OCI-LY1 (cell line): ENCODE measurements around the gene PGAM2.

Experiments used
- EZH2 ChIP-seq: fragments of 200-600 bp; sonication (generic), shearing (Covaris generic); IDR thresholded peaks from 2 replicates; pipeline ENCODE4 v1.8.0; 2017; ENCODE audit warnings: borderline replicate concordance, mixed run types, mild to moderate bottlenecking, antibody characterized with exemption, low read length, moderate library complexity, mixed read lengths
- TF ChIP-seq, protein P1 (sequence below): fragments of 200-600 bp; sonication (generic), shearing (Covaris generic); IDR thresholded peaks from 2 replicates; pipeline ENCODE4 v1.5.1; 2017; ENCODE audit warnings: mild to moderate bottlenecking, antibody characterized with exemption, low read length, moderate library complexity, mixed read lengths

DNA sequence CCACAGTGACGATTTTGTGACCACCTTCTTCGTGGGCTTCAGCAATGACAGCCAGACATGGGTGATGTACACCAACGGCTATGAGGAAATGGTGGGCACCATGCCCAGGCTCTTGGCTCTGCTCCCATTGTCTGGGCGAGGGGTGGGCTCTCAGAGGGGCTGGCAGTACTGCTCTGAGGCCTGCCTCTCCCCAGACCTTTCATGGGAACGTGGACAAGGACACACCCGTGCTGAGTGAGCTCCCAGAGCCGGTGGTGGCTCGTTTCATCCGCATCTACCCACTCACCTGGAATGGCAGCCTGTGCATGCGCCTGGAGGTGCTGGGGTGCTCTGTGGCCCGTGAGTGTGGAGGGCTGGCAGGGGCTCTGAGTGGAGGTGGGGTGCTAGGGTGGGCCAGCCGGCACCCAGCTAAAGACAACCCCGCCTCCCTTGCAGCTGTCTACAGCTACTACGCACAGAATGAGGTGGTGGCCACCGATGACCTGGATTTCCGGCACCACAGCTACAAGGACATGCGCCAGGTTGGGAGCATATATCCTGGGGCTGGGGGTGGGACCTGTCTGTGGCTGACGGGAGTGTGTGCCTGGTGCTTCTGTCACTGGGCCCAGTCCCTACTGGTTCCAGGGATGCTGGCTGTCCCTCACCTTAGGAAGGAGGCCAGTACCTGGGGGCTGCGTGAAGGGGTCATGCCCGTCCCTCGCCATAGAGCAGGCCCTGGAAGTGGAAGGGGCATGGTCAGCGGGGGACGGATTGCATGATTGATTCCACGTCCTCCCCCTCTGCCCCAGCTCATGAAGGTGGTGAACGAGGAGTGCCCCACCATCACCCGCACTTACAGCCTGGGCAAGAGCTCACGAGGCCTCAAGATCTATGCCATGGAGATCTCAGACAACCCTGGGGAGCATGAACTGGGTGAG, 45.6 kb upstream of the PGAM2 start:
- TF ChIP-seq, protein P1, sequence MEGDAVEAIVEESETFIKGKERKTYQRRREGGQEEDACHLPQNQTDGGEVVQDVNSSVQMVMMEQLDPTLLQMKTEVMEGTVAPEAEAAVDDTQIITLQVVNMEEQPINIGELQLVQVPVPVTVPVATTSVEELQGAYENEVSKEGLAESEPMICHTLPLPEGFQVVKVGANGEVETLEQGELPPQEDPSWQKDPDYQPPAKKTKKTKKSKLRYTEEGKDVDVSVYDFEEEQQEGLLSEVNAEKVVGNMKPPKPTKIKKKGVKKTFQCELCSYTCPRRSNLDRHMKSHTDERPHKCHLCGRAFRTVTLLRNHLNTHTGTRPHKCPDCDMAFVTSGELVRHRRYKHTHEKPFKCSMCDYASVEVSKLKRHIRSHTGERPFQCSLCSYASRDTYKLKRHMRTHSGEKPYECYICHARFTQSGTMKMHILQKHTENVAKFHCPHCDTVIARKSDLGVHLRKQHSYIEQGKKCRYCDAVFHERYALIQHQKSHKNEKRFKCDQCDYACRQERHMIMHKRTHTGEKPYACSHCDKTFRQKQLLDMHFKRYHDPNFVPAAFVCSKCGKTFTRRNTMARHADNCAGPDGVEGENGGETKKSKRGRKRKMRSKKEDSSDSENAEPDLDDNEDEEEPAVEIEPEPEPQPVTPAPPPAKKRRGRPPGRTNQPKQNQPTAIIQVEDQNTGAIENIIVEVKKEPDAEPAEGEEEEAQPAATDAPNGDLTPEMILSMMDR: no peak
- TF ChIP-seq EZH2: no peak
